GM12892 (cell line): ENCODE data around the gene SRD5A3.

Experiments
- POLR2A ChIP-seq: IDR thresholded peaks from 2 replicates; pipeline ENCODE4 v1.6.1; 2011; ENCODE audit warnings: low read depth, low read length, control low read depth
- POLR2AphosphoS5 ChIP-seq: IDR thresholded peaks from 2 replicates; pipeline ENCODE4 v1.6.1; 2011; ENCODE audit warnings: low read depth, low read length, control low read depth

- no peak for TF ChIP-seq POLR2A
- no peak for TF ChIP-seq POLR2AphosphoS5
Observed at GRCh38 chr4:55337944-55338343, 8.1 kb upstream of the SRD5A3 start.
